GM18861 (cell line): ENCODE results near the gene XPNPEP3.
"Not testable (repeated sequence)": the region's sequence is repeated elsewhere in the genome, so short reads cannot be mapped to it uniquely, and the experiment has no call there.

Source experiments
- ATAC-seq: cut with Tn5 transposase; IDR thresholded peaks from one replicate; pipeline ENCODE4 v1.9.1; 2021; ENCODE audit not compliant: unreplicated experiment

Gene XPNPEP3

GRCh38 chr22:40855979-40856512, 902 bp upstream of the XPNPEP3 start:
- ATAC-seq: peak; percentile 7

GRCh38 chr22:40857309-40857855, 434 bp downstream of the XPNPEP3 start:
- no peak for ATAC-seq

- ATAC-seq: no peak
These were observed 5.1 kb downstream of the XPNPEP3 start, which contains the start of gene DNAJB7 for GRCh38 chr22:40862013-40862412. DNAJB7 (minus strand) TSS chr22:40862113; CDS start chr22:40861994, 119 bp downstream.

DNA sequence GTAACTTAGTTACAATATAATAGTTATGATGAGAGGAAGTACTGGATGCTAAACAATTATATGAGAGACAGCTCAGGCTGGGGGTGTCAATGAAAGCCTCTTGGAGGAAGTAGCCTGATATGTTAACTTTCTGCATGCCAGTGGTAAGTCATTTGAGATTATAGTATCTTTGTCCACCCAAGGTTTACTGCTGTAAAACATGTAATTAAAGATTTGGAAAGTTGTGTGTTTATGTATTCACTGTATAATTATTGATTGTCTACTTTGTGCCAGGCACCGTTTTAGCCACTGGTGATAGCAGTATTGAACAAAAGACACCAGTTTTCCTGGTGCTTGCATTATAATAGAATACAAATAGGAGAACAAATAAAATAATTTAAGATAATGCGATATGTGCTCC, 5.6 kb downstream of the XPNPEP3 start:
- no peak for ATAC-seq

GRCh38 chr22:40867109-40867508, 10.2 kb downstream of the XPNPEP3 start:
- no peak for ATAC-seq

DNA sequence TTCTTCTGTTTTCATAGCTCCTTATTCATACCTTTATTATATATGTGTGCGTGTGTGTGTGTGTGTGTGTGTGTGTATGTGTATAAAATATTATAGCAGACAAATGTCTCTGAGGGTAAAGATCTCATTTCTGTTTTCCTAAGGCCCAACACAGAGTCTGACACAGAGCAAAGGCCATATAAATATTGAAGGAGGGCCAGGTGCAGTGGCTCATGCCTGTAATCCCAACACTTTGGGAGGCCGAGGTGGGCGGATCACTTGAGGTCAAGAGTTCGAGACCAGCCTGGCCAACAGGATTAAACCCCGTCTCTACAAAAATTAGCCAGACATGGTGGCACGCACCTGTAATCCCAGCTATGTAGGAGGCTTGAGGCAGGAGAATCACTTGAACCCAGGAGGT, 11.4 kb downstream of the XPNPEP3 start:
- ATAC-seq: not testable (repeated sequence)

- ATAC-seq: no peak
These were observed 17.1 kb downstream of the XPNPEP3 start for GRCh38 chr22:40874016-40874415.

- no peak for ATAC-seq
These were observed 18.2 kb downstream of the XPNPEP3 start for GRCh38 chr22:40875111-40875510.

GRCh38 chr22:40876907-40877306, 20.0 kb downstream of the XPNPEP3 start:
- no peak for ATAC-seq

GRCh38 chr22:40877488-40877887, 20.5 kb downstream of the XPNPEP3 start:
- ATAC-seq: no peak

- ATAC-seq: no peak
These were observed 22.0 kb downstream of the XPNPEP3 start for GRCh38 chr22:40878922-40879321.

DNA sequence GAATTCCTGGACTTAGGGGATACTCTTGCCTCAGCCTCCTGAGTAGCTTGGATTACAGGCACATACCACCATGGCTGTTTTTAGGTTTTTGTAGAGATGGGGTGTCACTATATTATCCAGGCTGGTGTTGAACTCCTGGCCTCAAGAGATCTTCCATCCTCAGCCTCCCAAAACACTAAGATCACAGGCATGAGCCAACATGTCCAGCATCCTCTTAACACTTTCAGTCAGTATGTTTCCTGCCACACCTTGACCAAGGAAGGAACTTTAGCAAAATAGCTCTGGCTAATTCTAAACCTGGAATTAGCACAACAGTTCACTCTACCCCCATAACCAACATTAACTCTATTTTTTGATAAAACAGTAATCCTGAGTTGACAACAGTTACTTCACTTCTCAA, 32.2 kb downstream of the XPNPEP3 start:
- no peak for ATAC-seq

GRCh38 chr22:40890881-40891280, 33.9 kb downstream of the XPNPEP3 start:
- no peak for ATAC-seq

- no peak for ATAC-seq
These were observed 37.5 kb downstream of the XPNPEP3 start for GRCh38 chr22:40894417-40894816.

- ATAC-seq: no peak
These were observed 42.0 kb downstream of the XPNPEP3 start for GRCh38 chr22:40898850-40899357.

- no peak for ATAC-seq
These were observed 47.2 kb downstream of the XPNPEP3 start for GRCh38 chr22:40904101-40904500.

GRCh38 chr22:40908895-40909294, 51.9 kb downstream of the XPNPEP3 start:
- no peak for ATAC-seq

- ATAC-seq: no peak
These were observed 54.8 kb downstream of the XPNPEP3 start for GRCh38 chr22:40911772-40912171.

DNA sequence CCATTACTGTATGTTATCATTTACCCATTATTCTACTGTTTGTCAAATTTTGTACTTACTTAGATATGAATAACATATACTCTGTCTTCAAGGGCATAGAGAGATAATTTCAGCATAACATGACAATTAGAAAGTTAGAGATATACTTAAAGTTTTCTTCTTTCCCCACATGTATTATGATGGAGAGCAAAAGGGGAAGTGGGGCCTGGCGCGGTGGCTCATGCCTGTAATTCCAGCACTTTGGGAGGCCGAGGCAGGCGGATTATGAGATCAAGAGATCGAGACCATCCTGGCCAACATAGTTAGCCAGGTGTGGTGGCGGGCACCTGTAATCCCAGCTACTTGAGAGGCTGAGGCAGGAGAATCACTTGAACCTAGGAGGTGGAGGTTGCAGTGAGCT, 56.0 kb downstream of the XPNPEP3 start:
- ATAC-seq: not testable (repeated sequence)

- no peak for ATAC-seq
These were observed 62.5 kb downstream of the XPNPEP3 start for GRCh38 chr22:40919446-40919845.

- ATAC-seq: no peak
These were observed 63.6 kb downstream of the XPNPEP3 start for GRCh38 chr22:40920526-40920925.

GRCh38 chr22:40922484-40923303, 65.7 kb downstream of the XPNPEP3 start:
- no peak for ATAC-seq
